Mesodermal cell (in vitro differentiated cells): ENCODE results near the gene ARHGAP26.

ENCODE experiments used
- H3K27ac ChIP-seq: 2 replicates; pipeline ENCODE4 v1.7.0; 2013; ENCODE audit warnings: mild to moderate bottlenecking, low read depth, low read length, moderate library complexity; ENCODE audit not compliant: severe bottlenecking
- H3K36me3 ChIP-seq: 2 replicates; pipeline ENCODE4 v1.7.1; 2013; ENCODE audit warnings: mild to moderate bottlenecking, low read length, moderate library complexity; ENCODE audit not compliant: control insufficient read depth, insufficient read depth
- H3K4me1 ChIP-seq: one replicate; pipeline ENCODE4 v1.7.1; 2013; ENCODE audit warnings: mild to moderate bottlenecking, low read length; ENCODE audit not compliant: insufficient read depth, control insufficient read depth, poor library complexity, severe bottlenecking
- H3K4me3 ChIP-seq: 2 replicates; pipeline ENCODE4 v1.7.0; 2013; ENCODE audit warnings: low read length, control low read depth, mild to moderate bottlenecking; ENCODE audit not compliant: insufficient read depth, poor library complexity, severe bottlenecking; ENCODE audit errors: extremely low read depth
- H3K9me3 ChIP-seq: 2 replicates; pipeline ENCODE4 v1.7.1; 2013; ENCODE audit warnings: mild to moderate bottlenecking, low read length, moderate library complexity; ENCODE audit not compliant: control insufficient read depth
- WGBS, 2 experiments: methylation state at CpG; one replicate each; pipeline ENCODE4 v1.1.5; 2013; ENCODE audit warnings: missing lambda C conversion rate in 2 of 2; ENCODE audit not compliant: insufficient coverage in 2 of 2; 5-methylcytosine and 5-hydroxymethylcytosine counted together

Gene ARHGAP26

DNA sequence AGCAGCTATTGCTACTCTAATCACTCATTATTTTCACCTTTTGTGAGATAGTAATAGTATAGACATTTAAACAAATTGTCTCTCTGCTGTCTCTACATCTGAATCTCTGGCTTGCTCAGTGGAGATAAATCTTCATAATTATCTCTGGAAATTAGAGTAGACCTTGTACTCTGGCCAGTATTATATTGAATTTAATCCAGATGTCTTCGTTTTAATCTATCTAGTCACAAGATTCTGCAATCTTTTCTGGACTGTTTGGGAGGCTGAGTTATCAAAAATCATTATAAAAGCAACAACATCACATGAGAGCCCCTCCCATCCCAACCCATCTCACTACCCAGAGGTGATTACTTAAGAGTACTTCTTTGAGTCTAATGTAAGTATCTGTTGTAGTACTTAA is 19.0 kb downstream of the ARHGAP26 start:
- Histone ChIP-seq H3K4me3 (no peak overlapping the region), H3K9me3 (no peaks in the 10 kb centered on the region), H3K36me3 (no peaks in the 10 kb centered on the region), H3K27ac (no peak overlapping the region), H3K4me1 (no peaks in the 10 kb centered on the region)
- WGBS, 2 experiments: no CpG with 5 or more reads among the region's 1 CpG

DNA sequence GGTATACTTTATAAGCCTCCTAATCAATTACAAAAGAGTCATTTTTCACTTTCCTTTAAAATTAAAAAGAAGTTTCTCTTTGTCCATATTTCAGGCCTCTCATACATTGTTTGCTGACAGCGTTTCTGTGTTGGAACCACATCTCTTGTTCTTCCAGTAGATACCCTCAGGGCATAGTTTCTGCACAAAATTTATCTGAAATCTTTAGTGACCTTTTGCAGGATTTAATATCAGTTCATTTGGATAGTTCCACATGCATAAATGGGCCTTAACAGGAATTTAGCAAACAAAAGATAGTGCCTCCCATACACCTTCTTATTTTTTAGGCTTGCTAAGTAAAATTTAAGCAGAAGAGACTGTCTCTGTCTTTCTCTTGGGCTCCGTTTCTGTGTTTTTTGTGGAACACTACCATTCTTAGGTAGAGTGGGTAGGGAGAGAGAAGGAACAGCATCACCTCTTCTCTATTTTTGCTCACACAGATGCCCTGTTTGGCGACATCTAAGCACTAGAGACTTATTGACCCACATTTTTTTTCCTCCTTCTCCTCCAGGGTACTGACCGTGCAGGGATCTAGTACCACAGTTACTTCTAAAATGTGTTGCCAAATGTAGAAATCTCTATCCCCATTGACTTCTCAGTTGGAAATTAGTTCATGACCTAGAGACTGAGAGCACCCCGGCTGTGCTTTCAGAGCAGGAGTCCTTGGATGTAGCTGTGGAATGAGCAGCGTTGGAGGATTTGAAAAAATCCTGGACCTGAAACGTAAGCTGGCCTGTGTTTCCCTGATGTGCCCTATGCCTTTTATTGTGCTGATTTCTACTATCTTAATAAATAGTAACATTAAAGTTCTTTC is 22.1 kb downstream of the ARHGAP26 start:
- WGBS, 2 experiments: 89 to 100% methylated on average over 2 to 5 of the region's 7 CpGs
- H3K4me1 ChIP-seq: no peaks in the 10 kb centered on the region
- no peak overlapping the region for H3K27ac ChIP-seq
- no peaks in the 10 kb centered on the region for H3K9me3 ChIP-seq
- H3K4me3 ChIP-seq: no peak overlapping the region
- H3K36me3 ChIP-seq: no peaks in the 10 kb centered on the region

DNA sequence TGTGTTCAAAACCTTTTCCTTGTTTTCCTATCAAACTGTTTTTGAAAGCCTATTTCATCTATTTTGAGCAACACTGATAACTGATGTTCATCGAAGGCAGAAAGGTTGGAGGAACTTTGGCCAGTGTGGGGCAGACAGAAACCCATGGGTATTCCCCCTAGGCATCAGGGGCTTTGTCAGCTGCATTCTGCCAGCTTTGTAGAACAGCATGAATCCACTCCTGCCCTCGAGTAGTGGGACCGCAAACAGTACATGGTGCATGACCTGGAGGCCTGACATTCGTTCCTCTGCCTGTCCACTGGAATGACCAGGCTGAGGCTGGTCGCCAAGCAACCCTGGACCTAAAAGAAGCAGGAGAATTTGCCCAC is 22.7 kb downstream of the ARHGAP26 start:
- Histone ChIP-seq H3K9me3 (no peaks in the 10 kb centered on the region), H3K27ac (no peak overlapping the region), H3K4me3 (no peak overlapping the region), H3K4me1 (no peaks in the 10 kb centered on the region), H3K36me3 (no peaks in the 10 kb centered on the region)
- 82 to 92% methylated on average over 3 to 5 of the region's 5 CpGs for WGBS, 2 experiments

DNA sequence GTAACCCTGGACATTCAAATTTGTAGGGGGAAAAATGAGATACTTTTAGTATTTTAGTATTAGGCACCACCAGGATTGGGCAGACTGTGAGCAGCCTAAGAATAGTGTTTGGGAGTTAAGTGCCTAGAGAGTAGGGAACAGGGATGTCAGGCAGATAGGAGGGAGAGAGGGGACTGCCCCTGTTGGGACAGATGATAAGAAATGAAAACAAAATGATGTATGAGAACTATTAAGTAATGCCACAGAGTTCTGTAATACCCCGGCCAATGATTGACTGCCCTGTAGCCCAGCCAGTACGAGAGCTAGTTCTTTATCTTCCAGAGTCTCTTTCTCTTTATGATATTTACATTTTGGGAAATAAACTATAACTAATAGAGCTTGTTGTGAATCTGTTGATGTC is 24.4 kb downstream of the ARHGAP26 start:
- no peak overlapping the region for H3K27ac ChIP-seq
- H3K4me1 ChIP-seq: no peaks in the 10 kb centered on the region
- H3K4me3 ChIP-seq: no peak overlapping the region
- no peaks in the 10 kb centered on the region for H3K36me3 ChIP-seq
- no peaks in the 10 kb centered on the region for H3K9me3 ChIP-seq
- 100% methylated on average over 1 of the region's 2 CpGs; no CpG with 5 or more reads in 1 of the 2 experiments for WGBS, 2 experiments

DNA sequence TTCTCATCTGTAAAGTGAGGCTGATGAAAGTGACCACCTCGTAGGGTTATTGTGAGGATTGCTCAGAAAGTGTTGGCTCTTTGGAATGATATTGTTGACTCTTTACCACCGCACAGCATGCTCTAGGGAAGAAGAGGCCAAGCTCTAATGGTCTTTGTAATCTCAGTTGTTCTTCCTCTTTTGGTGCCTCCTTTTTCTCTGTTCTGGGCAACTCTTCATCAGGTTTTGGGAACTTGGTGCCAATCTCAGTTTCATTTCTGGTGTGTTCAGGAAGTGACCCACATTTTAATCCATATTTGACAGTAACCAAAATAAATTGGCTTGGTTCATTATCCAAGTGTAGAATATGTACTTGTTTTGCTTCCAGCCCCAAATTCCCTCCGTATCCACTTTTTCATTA is 25.1 kb downstream of the ARHGAP26 start:
- Histone ChIP-seq H3K4me3 (no peak overlapping the region), H3K9me3 (no peaks in the 10 kb centered on the region), H3K27ac (no peak overlapping the region), H3K4me1 (peaks cover 3% of the 10 kb centered on the region), H3K36me3 (no peaks in the 10 kb centered on the region)
- WGBS, 2 experiments: 100% methylated on average over 1 to 2 of the region's 3 CpGs

DNA sequence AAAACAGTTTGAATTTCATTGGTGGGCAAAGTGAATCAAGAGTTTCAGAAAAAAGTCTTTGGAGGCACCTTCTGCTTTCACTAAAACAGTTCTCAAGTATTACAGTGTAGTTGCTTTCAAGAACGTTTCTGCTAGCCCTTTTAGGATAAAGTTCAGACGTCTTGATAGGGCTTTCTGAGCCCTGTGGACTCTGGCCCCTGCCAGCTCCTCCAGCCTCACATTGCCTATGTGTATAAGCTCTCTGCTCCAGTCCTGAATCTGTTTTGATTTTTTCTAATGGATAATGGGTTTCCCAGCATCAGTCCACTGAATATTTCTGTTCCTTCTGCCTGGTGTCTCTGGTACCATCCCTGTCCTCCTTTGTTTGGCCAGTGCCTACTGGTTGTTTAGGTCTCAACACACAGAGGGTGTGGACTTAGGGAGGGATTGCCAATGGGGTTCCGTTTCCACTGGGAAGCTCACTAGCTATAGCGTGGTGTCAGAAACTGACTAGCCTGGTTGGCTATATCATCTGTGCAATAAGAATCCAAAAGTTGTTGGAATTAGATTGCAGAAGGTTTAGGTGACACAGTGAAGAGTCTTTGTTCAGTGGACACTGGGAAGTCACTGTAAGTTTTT is 26.4 kb downstream of the ARHGAP26 start:
- Histone ChIP-seq H3K27ac (no peak overlapping the region), H3K4me3 (no peak overlapping the region), H3K9me3 (no peaks in the 10 kb centered on the region), H3K4me1 (peaks cover 3% of the 10 kb centered on the region), H3K36me3 (no peaks in the 10 kb centered on the region)
- WGBS, 2 experiments: 88 to 89% methylated on average over 3 to 4 of the region's 4 CpGs

DNA sequence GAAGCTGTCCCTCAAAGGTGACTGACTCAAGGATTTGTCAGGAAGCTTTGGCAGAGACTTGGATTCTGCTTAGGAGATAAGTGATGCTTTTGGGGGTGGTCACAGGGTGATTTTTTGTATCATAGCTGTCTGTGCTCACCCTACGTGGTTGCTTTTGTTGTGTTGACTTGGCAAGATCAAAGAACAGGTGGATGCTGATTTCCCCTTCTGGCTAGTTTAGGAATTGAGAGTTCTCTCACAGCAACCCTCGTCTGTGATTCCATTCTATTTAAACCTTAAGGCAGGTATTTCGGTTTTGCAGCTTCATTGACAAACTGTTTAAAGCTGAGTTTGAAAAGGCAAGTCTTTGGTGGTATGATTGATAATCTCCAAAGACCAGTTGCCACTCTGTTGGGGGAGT is 27.2 kb downstream of the ARHGAP26 start:
- Histone ChIP-seq H3K36me3 (no peaks in the 10 kb centered on the region), H3K9me3 (no peaks in the 10 kb centered on the region), H3K4me1 (peaks cover 8% of the 10 kb centered on the region), H3K27ac (no peak overlapping the region), H3K4me3 (no peak overlapping the region)
- WGBS, 2 experiments: 63 to 88% methylated on average over 2 of the region's 3 CpGs

DNA sequence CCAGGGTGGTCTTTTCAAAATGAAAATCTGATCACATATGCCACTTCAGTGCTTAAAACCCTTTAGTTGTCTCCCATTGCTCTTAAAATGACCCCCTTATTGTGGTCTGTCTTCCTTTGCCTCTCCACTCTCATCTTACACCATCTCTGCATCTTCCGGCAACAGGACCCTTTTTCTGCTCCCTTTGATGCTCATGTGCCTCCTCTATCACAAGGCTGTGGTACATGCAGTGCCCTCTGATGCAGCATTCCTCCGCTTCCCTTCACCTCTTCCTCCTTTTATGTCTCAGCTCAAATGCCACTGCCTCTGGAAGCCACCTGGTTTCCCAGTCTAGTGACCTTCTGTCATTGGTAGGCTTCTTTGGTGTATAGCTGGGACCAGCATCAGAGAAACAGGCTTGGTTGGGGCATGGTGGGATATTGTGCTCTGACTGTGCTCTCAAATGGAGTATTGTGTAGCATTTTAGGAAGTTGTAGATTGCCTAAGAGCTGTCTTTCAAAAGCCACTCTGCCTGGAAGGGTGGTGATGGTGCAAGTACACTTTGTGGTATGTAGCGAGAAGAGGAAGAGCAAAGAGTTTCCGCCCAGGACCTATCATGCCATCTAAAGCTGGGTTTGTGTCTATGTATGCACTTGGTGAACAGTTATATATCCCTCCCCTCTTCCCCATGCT is 28.1 kb downstream of the ARHGAP26 start:
- no peaks in the 10 kb centered on the region for H3K9me3 ChIP-seq
- H3K4me3 ChIP-seq: no peak overlapping the region
- H3K27ac ChIP-seq: no peak overlapping the region
- H3K4me1 ChIP-seq: peaks cover 8% of the 10 kb centered on the region
- no peaks in the 10 kb centered on the region for H3K36me3 ChIP-seq
- WGBS, 2 experiments: 86 to 88% methylated on average over 1 to 2 of the region's 4 CpGs

DNA sequence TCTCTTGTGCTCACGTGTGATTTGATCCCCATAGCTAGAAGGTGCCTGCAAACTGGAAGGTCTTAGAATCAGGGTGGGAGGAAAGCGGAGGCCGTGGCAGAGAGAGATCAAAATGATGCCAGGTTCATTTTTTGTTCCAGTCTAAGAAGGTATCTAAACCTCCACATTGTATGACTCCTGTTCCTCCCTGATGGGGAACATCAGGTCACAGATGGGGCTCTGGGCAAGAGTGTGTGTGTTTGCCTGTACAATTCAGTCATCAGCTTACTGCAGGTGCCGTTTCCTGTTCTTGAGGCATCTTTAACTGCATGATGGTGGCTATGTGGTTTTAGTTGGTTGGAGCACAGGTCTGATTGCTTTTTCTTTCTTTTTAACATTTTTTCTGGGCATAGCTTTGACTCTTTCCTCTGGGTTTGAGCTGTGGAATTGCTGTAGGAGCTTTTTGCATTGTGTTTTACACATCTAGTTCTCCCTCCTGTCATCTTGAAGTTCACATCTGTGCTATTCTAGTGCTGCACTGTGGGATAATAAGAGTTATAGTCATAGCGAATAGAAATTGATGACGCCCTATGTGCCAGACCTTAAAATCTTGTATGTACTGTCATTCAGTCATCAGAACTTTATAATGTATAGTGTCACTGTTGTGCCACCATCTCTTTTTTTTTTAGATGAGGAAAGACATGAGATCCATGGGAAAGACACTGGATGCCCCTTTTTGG is 30.8 kb downstream of the ARHGAP26 start:
- Histone ChIP-seq H3K4me3 (no peak overlapping the region), H3K36me3 (no peaks in the 10 kb centered on the region), H3K9me3 (no peaks in the 10 kb centered on the region), H3K4me1 (peaks cover 8% of the 10 kb centered on the region), H3K27ac (no peak overlapping the region)
- 83 to 90% methylated on average over 2 of the region's 6 CpGs for WGBS, 2 experiments

DNA sequence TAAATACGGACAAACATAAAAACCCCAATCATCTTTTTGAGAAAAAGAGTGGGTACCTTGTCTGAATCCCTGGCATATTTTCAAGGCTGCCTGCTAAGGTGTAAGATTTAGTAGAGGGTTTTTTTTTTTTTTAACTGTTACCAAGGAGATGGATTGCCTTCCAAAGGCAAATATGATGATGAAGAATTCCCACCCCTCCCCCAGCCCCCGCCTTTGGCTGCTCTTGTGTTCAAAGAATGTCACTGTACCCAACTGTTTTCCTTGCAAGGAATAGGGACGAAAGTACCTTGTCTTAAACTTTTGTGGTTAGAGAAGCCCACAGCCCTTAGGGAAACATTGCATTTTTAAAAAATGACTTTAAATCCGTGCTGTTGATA is 31.3 kb downstream of the ARHGAP26 start:
- H3K4me1 ChIP-seq: peaks cover 8% of the 10 kb centered on the region
- no peaks in the 10 kb centered on the region for H3K9me3 ChIP-seq
- no peak overlapping the region for H3K4me3 ChIP-seq
- H3K36me3 ChIP-seq: no peaks in the 10 kb centered on the region
- 47 to 93% methylated on average over 2 of the region's 4 CpGs for WGBS, 2 experiments
- H3K27ac ChIP-seq: no peak overlapping the region
